ENCODE results near the gene GARIN5A.

- TF ChIP-seq EP300 (IDR thresholded peaks at IDR 0.05) (no peak), POLR2A (IDR thresholded peaks at IDR 0.05; ENCODE audit: low read depth) (no peak), POLR2AphosphoS5 (IDR thresholded peaks at IDR 0.05) (no peak)
- TF ChIP-seq, protein P1, sequence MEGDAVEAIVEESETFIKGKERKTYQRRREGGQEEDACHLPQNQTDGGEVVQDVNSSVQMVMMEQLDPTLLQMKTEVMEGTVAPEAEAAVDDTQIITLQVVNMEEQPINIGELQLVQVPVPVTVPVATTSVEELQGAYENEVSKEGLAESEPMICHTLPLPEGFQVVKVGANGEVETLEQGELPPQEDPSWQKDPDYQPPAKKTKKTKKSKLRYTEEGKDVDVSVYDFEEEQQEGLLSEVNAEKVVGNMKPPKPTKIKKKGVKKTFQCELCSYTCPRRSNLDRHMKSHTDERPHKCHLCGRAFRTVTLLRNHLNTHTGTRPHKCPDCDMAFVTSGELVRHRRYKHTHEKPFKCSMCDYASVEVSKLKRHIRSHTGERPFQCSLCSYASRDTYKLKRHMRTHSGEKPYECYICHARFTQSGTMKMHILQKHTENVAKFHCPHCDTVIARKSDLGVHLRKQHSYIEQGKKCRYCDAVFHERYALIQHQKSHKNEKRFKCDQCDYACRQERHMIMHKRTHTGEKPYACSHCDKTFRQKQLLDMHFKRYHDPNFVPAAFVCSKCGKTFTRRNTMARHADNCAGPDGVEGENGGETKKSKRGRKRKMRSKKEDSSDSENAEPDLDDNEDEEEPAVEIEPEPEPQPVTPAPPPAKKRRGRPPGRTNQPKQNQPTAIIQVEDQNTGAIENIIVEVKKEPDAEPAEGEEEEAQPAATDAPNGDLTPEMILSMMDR (IDR thresholded peaks at IDR 0.05), result no peak
Measured at GRCh38 chr19:50428772-50429463, 47.7 kb downstream of the GARIN5A start.

Data from esophagus muscularis mucosa (tissue), 4 donors.